ENCODE results near the gene SLC35F1. TPM values are rescaled to one million over a fixed set of nuclear protein-coding genes. Genes with fewer than 3 reads are reported as not detected.

The SLC35F1 gene
- total RNA-seq, 1 donor from 2014 or later, result not detected

DNA sequence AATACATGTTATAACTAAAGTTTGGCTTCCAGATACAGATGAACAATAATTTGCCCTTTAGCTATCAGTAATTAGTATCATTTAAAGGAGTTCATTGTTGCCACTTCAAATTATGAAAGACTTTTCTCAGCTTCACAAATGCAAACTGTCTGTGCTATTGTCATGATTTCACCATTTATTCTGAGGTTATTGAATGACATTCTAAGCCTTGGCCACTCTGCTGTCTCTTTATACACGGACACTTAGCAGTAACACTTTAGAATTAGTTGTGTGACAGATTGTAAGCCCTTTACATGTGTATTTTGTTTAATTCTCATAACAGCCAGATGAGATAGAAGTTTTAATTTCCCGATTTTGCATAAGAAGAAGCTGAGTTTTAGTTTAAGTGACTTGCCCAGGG, 176.6 kb downstream of the SLC35F1 start:
- Mint-ChIP-seq H3K4me3 (no peak overlapping the region), H3K9me3 (no peaks in the 10 kb centered on the region), H3K4me1 (no peaks in the 10 kb centered on the region), H3K27ac (no peak overlapping the region), H3K27me3 (no peaks in the 10 kb centered on the region), H3K36me3 (ENCODE audit: low read depth) (no peaks in the 10 kb centered on the region)
- POLR2A ChIA-PET, result no interaction called here
- DNase-seq (no peak), ATAC-seq (ENCODE audit: low read depth) (no peak)
- TF ChIP-seq, protein P1, sequence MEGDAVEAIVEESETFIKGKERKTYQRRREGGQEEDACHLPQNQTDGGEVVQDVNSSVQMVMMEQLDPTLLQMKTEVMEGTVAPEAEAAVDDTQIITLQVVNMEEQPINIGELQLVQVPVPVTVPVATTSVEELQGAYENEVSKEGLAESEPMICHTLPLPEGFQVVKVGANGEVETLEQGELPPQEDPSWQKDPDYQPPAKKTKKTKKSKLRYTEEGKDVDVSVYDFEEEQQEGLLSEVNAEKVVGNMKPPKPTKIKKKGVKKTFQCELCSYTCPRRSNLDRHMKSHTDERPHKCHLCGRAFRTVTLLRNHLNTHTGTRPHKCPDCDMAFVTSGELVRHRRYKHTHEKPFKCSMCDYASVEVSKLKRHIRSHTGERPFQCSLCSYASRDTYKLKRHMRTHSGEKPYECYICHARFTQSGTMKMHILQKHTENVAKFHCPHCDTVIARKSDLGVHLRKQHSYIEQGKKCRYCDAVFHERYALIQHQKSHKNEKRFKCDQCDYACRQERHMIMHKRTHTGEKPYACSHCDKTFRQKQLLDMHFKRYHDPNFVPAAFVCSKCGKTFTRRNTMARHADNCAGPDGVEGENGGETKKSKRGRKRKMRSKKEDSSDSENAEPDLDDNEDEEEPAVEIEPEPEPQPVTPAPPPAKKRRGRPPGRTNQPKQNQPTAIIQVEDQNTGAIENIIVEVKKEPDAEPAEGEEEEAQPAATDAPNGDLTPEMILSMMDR (IDR thresholded peaks at IDR 0.05), result no peak
- CTCF ChIA-PET, result no interaction called here
- intact Hi-C loops (cut with micrococcal nuclease), result no loop called here

DNA sequence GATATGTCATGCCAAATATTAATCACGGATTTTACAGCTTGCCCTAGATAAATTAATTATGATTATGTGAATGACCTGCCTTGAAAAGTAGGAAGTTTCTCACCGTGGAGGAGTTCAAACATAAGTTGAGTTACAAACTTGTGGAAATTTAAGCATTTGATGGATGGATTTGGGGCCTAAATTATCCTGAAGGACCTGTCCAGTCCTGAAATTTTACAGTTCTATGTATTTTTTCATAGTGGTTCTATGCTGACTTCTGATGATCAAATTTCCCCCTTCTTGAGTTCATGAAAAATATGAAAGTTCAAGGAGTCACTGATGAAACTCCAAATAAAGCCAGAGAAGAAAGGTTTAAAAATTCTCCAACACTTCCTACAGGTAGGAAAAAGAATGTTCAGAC, 178.6 kb downstream of the SLC35F1 start:
- TF ChIP-seq, protein P1 (IDR thresholded peaks at IDR 0.05), result no peak
- CTCF ChIA-PET, result no interaction called here
- no peak overlapping the region for H3K27ac Mint-ChIP-seq
- no peaks in the 10 kb centered on the region for H3K36me3 Mint-ChIP-seq (ENCODE audit: low read depth)
- intact Hi-C loops (cut with micrococcal nuclease), result no loop called here
- peaks cover under 1% of the 10 kb centered on the region for H3K9me3 Mint-ChIP-seq
- POLR2A ChIA-PET, result no interaction called here
- H3K27me3 Mint-ChIP-seq, result no peaks in the 10 kb centered on the region
- H3K4me3 Mint-ChIP-seq, result no peak overlapping the region
- ATAC-seq (ENCODE audit: low read depth) (no peak), DNase-seq (no peak)
- H3K4me1 Mint-ChIP-seq, result no peaks in the 10 kb centered on the region

DNA sequence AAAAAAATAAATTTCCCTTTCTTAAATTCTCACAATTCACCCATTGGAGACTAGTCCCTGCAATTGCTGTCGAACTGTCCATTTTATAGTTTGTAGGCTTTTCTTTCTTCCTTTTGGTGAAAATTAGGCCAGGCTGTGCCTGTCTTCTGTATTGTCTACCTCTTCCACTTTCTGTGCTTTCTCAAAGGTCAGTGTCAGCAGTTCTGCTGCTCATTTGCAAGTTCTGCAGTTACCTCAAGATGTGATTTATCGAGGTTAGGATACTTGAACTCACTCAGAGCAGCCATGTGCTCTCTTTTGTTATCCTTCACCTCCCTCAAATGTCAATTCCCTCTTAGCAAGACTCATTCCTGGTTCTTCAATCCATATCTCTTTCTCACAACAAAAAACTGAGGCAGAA, 179.1 kb downstream of the SLC35F1 start:
- H3K4me1 Mint-ChIP-seq, result no peaks in the 10 kb centered on the region
- TF ChIP-seq, protein P1 (IDR thresholded peaks at IDR 0.05), result no peak
- no peak overlapping the region for H3K4me3 Mint-ChIP-seq
- ATAC-seq (ENCODE audit: low read depth), result no peak
- no peak for DNase-seq
- peaks cover 4% of the 10 kb centered on the region for H3K9me3 Mint-ChIP-seq
- H3K36me3 Mint-ChIP-seq (ENCODE audit: low read depth), result no peaks in the 10 kb centered on the region
- H3K27me3 Mint-ChIP-seq, result no peaks in the 10 kb centered on the region
- intact Hi-C loops (cut with micrococcal nuclease), result no loop called here
- CTCF ChIA-PET, result no interaction called here
- POLR2A ChIA-PET, result no interaction called here
- no peak overlapping the region for H3K27ac Mint-ChIP-seq

DNA sequence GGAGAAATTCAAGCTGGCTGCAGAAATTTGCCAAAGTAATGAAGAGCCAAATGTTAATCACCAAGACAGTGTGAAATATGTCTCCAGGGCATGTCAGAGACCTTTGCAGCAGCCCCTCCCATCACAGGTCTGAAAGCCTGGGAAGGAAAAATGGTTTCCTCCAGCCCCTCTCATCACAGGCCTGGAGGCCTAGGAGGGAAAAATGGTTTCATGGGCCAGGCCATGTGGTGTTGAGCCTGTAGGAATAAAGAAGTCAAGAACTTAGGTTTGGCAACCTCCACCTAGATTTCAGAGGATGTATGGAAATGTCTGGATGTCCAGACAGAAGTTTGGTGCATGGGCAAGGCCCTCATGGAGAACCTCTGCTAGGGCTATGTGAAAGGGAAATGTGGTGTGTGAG, 185.0 kb downstream of the SLC35F1 start:
- no peak for DNase-seq
- Mint-ChIP-seq H3K9me3 (peaks cover 11% of the 10 kb centered on the region), H3K27me3 (no peaks in the 10 kb centered on the region), H3K36me3 (ENCODE audit: low read depth) (no peaks in the 10 kb centered on the region), H3K27ac (no peak overlapping the region), H3K4me1 (no peaks in the 10 kb centered on the region), H3K4me3 (no peak overlapping the region)
- intact Hi-C loops (cut with micrococcal nuclease), result no loop called here
- no peak for ATAC-seq (ENCODE audit: low read depth)
- TF ChIP-seq, protein P1 (IDR thresholded peaks at IDR 0.05), result no peak
- ChIA-PET CTCF (no interaction called here), POLR2A (no interaction called here)

DNA sequence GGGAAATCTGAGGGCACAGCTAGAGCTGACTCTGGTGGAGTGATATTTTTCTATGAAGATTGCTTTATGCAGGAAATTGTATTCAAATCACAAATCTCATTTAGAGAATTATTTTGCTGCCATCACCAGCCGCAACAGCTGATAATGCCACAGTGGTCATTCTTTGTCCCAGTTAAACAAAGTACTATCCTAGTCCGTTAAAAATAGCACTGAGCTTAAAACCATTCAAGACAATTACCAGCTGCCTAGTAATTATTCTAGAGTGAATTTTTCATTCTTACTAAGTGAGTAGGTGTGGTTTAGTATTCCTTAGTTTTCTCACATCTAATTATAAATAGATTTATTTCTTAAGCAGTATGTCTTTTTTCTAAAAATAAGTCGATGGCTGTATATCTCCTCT, 190.5 kb downstream of the SLC35F1 start:
- no peak overlapping the region for H3K4me3 Mint-ChIP-seq
- H3K27ac Mint-ChIP-seq, result no peak overlapping the region
- TF ChIP-seq, protein P1 (IDR thresholded peaks at IDR 0.05), result no peak
- POLR2A ChIA-PET, result no interaction called here
- intact Hi-C loops (cut with micrococcal nuclease), result no loop called here
- no peaks in the 10 kb centered on the region for H3K27me3 Mint-ChIP-seq
- ATAC-seq (ENCODE audit: low read depth) (no peak), DNase-seq (no peak)
- CTCF ChIA-PET, result no interaction called here
- H3K9me3 Mint-ChIP-seq, result no peaks in the 10 kb centered on the region
- H3K4me1 Mint-ChIP-seq, result no peaks in the 10 kb centered on the region
- H3K36me3 Mint-ChIP-seq (ENCODE audit: low read depth), result no peaks in the 10 kb centered on the region

Data from activated B cell treated with CpG ODN at 0.5 μM for 24 hours (primary cell).